MCF 10A (cell line): ENCODE data around the gene AVPR1B. TPM values are rescaled to one million over a fixed set of nuclear protein-coding genes. Genes with fewer than 3 reads are reported as not detected.

Experiments used
- BruUV-seq: library from RNA; stranded (reverse); fragments of 400-500 nt; replicated peaks from 2 replicates; lab custom pipeline; 2021; lab: Mats Ljungman, UMichigan
- CTCF ChIA-PET: fragments of 300-600 bp; sonication (Branson Sonifier 250); formaldehyde crosslinking; extraction: SDS; loops from one replicate; lab custom pipeline; 2021; ENCODE audit warnings: antibody characterized with exemption, inconsistent platforms; lab: Yijun Ruan, JAX
- POLR2A ChIA-PET: fragments of 300-600, 350-650 bp; sonication (Branson Sonifier 250); formaldehyde crosslinking; extraction: SDS; loops from one replicate; lab custom pipeline; 2020; ENCODE audit warnings: antibody characterized with exemption, inconsistent platforms; lab: Yijun Ruan, JAX
- DNase-seq: peaks from one replicate; pipeline ENCODE4 v3.0.0-alpha.2; 2018; ENCODE audit not compliant: unreplicated experiment
- H3K27ac Mint-ChIP-seq: one replicate; pipeline ENCODE4 v1.8.0; 2022; ENCODE audit warnings: mild to moderate bottlenecking, low read depth, mixed read lengths; ENCODE audit not compliant: unreplicated experiment
- H3K27me3 Mint-ChIP-seq: one replicate; pipeline ENCODE4 v1.8.0; 2022; ENCODE audit warnings: mixed read lengths; ENCODE audit not compliant: insufficient read depth, unreplicated experiment
- H3K36me3 Mint-ChIP-seq: one replicate; pipeline ENCODE4 v1.8.0; 2022; ENCODE audit warnings: mild to moderate bottlenecking, moderate library complexity, mixed read lengths; ENCODE audit not compliant: insufficient read depth, unreplicated experiment
- H3K4me1 Mint-ChIP-seq: one replicate; pipeline ENCODE4 v1.8.0; 2022; ENCODE audit warnings: mixed read lengths; ENCODE audit not compliant: insufficient read depth, unreplicated experiment
- H3K4me3 Mint-ChIP-seq: one replicate; pipeline ENCODE4 v1.8.0; 2022; ENCODE audit warnings: mild to moderate bottlenecking, moderate library complexity, mixed read lengths; ENCODE audit not compliant: unreplicated experiment
- H3K9me3 Mint-ChIP-seq: one replicate; pipeline ENCODE4 v1.8.0; 2022; ENCODE audit warnings: mixed read lengths; ENCODE audit not compliant: unreplicated experiment
- CTCF ChIP-seq: fragments of 200-600 bp; IDR thresholded peaks from one replicate; pipeline ENCODE4 v1.8.0; 2022; ENCODE audit warnings: antibody characterized with exemption, mild to moderate bottlenecking; ENCODE audit not compliant: unreplicated experiment
- intact Hi-C: fragments of 100-400 bp; cut with micrococcal nuclease; formaldehyde crosslinking; loops from 2 replicates; pipeline ENCODE4 v1.14.1; 2022
- total RNA-seq: library from RNA; stranded (reverse); gene quantifications from 2 replicates; pipeline ENCODE4 v1.2.3, GENCODE V29; 2022

Gene AVPR1B
- total RNA-seq, 1 experiment from 2014 or later = not detected

- Mint-ChIP-seq H3K27me3 (no peaks in the 10 kb centered on the region), H3K27ac (no peak overlapping the region), H3K36me3 (no peaks in the 10 kb centered on the region), H3K4me3 (no peak overlapping the region), H3K9me3 (no peaks in the 10 kb centered on the region), H3K4me1 (peaks cover 20% of the 10 kb centered on the region)
- DNase-seq = no peak
- intact Hi-C loops = no loop called here
- CTCF ChIA-PET = interaction anchor here (0.6 to 26.9 kb wide), 13 partner anchors 10 to 452 kb away, joined by 3 to 517 read pairs (median 6); no protein-coding TSS in a partner anchor
- POLR2A ChIA-PET = interaction anchor here (0.6 to 1.6 kb wide), 10 partner anchors 8 to 1216 kb away, joined by 3 to 7 read pairs (median 3); partner anchors contain the start of gene RAB7B
- BruUV-seq = no TSS peak
- no peak for TF ChIP-seq CTCF
Observed at GRCh38 chr1:206110820-206111219, 6.4 kb downstream of the AVPR1B start.

DNA sequence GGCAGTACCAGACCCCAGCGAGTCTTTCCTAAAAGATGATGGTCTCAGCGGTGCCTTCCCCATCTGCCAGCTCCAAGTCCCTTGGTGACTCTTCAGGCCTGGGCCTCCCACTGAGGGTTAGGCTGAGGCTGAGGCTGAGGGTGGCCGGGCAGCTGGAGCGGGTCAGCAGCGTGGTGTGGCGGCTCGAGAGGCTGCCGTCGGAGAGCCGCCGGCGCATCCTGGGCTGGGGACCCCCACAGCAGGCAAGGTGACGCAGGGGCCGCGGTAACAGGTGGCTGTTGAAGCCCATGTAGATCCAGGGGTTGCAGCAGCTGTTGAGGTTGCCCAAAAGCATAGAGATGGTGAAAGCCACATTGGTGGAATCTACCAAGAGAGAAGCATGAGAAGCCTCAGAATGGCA lies 7.0 kb downstream of the AVPR1B start:
- Mint-ChIP-seq H3K27ac (no peak overlapping the region), H3K27me3 (no peaks in the 10 kb centered on the region), H3K9me3 (no peaks in the 10 kb centered on the region), H3K4me1 (peaks cover 20% of the 10 kb centered on the region), H3K4me3 (no peak overlapping the region), H3K36me3 (no peaks in the 10 kb centered on the region)
- intact Hi-C loops = no loop called here
- ChIA-PET CTCF (interaction anchor here (0.8 to 26.9 kb wide), 10 partner anchors 18 to 451 kb away, joined by 3 to 517 read pairs (median 12); partner anchors contain the start of genes CTSE and RAB7B), POLR2A (interaction anchor here (0.6 to 0.9 kb wide), 2 partner anchors 107 to 826 kb away, joined by 3 read pairs; partner anchors contain the start of gene RAB7B)
- DNase-seq = no peak
- BruUV-seq = no TSS peak
- TF ChIP-seq CTCF = no peak

DNA sequence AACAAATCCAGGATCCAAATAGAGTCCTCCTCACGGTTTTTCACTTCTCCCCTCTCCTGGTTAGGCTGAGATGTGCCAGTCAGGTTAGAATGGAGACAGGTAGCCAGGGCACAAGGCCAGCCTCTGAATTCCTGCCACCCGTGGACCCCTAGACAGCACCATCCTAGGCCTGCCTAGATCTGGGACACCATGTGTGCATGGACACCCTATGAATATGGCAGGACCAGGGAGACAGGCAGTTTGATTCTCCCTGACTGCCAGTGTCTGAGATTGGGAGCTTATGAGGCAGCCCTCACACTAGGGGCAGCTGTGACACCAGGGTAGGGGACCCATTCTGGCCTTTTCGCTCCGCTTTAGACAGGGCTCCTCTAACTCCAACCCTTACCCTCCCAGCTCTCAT lies 7.5 kb downstream of the AVPR1B start:
- Mint-ChIP-seq H3K36me3 (no peaks in the 10 kb centered on the region), H3K4me3 (no peak overlapping the region), H3K9me3 (no peaks in the 10 kb centered on the region), H3K27me3 (no peaks in the 10 kb centered on the region), H3K27ac (no peak overlapping the region), H3K4me1 (peaks cover 20% of the 10 kb centered on the region)
- DNase-seq = no peak
- intact Hi-C loops = no loop called here
- no TSS peak for BruUV-seq
- TF ChIP-seq CTCF = no peak
- ChIA-PET CTCF (interaction anchor here (0.6 to 26.9 kb wide), 12 partner anchors 17 to 451 kb away, joined by 3 to 517 read pairs (median 12); partner anchors contain the start of genes CTSE and RAB7B), POLR2A (interaction anchor here (0.5 to 0.6 kb wide), 2 partner anchors 41 to 632 kb away, joined by 3 read pairs; no protein-coding TSS in a partner anchor)

- H3K36me3 Mint-ChIP-seq = no peaks in the 10 kb centered on the region
- no peaks in the 10 kb centered on the region for H3K9me3 Mint-ChIP-seq
- no peaks in the 10 kb centered on the region for H3K27me3 Mint-ChIP-seq
- CTCF ChIA-PET = interaction anchor here (0.7 to 26.9 kb wide), 19 partner anchors 11 to 450 kb away, joined by 3 to 517 read pairs (median 4); partner anchors contain the start of gene RAB7B
- intact Hi-C loops = no loop called here
- peaks cover 20% of the 10 kb centered on the region for H3K4me1 Mint-ChIP-seq
- TF ChIP-seq CTCF = no peak
- H3K4me3 Mint-ChIP-seq = no peak overlapping the region
- DNase-seq = no peak
- no peak overlapping the region for H3K27ac Mint-ChIP-seq
- no TSS peak for BruUV-seq
- POLR2A ChIA-PET = interaction anchor here (0.6 to 5.1 kb wide), 4 partner anchors 78 to 165 kb away, joined by 3 to 68 read pairs (median 4); partner anchors contain the start of gene SLC26A9
Observed at GRCh38 chr1:206108635-206109034, 8.6 kb downstream of the AVPR1B start.
